Fibroblast of lung (primary cell): ENCODE data around the gene SLX4.

Experiments used
- CTCF ChIP-seq, 2 donors: IDR thresholded peaks in 1 of 2; conservative IDR thresholded peaks in 1 of 2; 1 replicate in 1 of 2; 2 replicates in 1 of 2; pipeline ENCODE4 v1.5.1; 2011 to 2012; ENCODE audit warnings: low read length in 2 of 2, control low read depth in 1 of 2, inconsistent platforms in 1 of 2, low read depth in 1 of 2, mild to moderate bottlenecking in 1 of 2
- EZH2 ChIP-seq: IDR thresholded peaks from 2 replicates; pipeline ENCODE4 v1.5.1; 2012; ENCODE audit warnings: low read length, control low read depth, mild to moderate bottlenecking; ENCODE audit errors: missing control alignments

DNA sequence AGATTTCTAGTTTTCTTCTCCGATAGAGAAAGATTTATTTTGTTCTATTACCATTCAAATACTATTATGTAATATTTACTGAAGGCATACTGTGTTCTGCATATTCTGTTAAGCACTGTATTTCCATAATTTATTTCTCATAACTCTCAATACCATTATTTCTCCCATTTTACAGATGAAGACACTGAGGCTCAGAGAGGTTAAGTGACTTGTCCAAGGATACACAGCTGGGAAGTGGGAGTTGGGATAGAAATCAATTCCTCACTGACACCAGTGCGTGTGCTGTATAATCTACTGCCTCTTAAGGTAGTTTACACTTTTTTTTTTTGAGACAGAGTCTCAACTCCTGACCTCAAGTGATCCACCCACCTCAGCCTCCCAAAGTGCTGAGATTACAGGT, 41.6 kb downstream of the SLX4 start:
- TF ChIP-seq CTCF (conservative IDR thresholded peaks at IDR 0.05 in 1 of 2, IDR thresholded peaks at IDR 0.05 in 1 of 2; ENCODE audit: low read depth in 1 of 2, low read length in 2 of 2): no peak
- TF ChIP-seq EZH2: no peak
